BLaER1 (cell line): ENCODE measurements around the gene RCOR1.

ENCODE experiments used
- H3K27ac ChIP-seq: shearing (Covaris generic); formaldehyde crosslinking; 2 replicates; pipeline ENCODE4 v1.8.1; 2022
- H3K27me3 ChIP-seq: shearing (Covaris generic); formaldehyde crosslinking; 2 replicates; pipeline ENCODE4 v1.8.1; 2022
- H3K36me3 ChIP-seq: shearing (Covaris generic); formaldehyde crosslinking; 2 replicates; pipeline ENCODE4 v1.8.1; 2022
- H3K4me1 ChIP-seq: shearing (Covaris generic); formaldehyde crosslinking; 2 replicates; pipeline ENCODE4 v1.8.1; 2022
- H3K4me2 ChIP-seq: shearing (Covaris generic); formaldehyde crosslinking; 2 replicates; pipeline ENCODE4 v1.8.1; 2022
- H3K4me3 ChIP-seq: shearing (Covaris generic); formaldehyde crosslinking; 2 replicates; pipeline ENCODE4 v1.8.1; 2022
- H3K9ac ChIP-seq: shearing (Covaris generic); formaldehyde crosslinking; 2 replicates; pipeline ENCODE4 v1.8.1; 2022
- H3K9me3 ChIP-seq: shearing (Covaris generic); formaldehyde crosslinking; 2 replicates; pipeline ENCODE4 v1.8.1; 2022
- H4K20me1 ChIP-seq: shearing (Covaris generic); formaldehyde crosslinking; 2 replicates; pipeline ENCODE4 v1.8.1; 2022
- Cebpa-rat ChIP-seq: shearing (Covaris generic); IDR thresholded peaks from 2 replicates; pipeline ENCODE4 v1.8.1; 2022

RCOR1 gene

DNA sequence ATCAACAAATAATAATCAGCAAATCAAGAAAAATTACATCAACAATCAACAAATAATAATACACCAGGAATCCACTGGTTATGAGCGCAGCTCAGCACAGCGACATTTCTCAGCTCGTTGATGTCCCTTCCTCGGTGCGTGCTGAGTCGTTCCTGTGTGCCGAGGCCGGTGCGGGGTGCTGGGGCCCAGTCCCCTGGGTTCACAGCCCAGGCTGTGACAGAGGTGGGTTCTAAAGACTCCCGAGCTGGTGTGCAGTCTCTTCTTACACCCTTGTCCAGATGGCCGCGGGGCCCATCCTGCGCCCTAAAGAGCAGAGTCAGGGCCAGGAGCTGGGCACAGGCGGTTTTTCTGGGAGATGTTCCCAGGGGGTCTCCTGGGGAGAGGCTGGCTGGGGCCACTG, 157.9 kb downstream of the RCOR1 start:
- no peak for TF ChIP-seq Cebpa-rat
- Histone ChIP-seq H3K4me1 (peaks cover 28% of the 10 kb centered on the region), H4K20me1 (no peaks in the 10 kb centered on the region), H3K9me3 (no peaks in the 10 kb centered on the region), H3K4me2 (no peak overlapping the region), H3K4me3 (no peak overlapping the region), H3K27ac (no peak overlapping the region), H3K27me3 (no peaks in the 10 kb centered on the region), H3K9ac (no peak overlapping the region), H3K36me3 (peaks cover 23% of the 10 kb centered on the region)

DNA sequence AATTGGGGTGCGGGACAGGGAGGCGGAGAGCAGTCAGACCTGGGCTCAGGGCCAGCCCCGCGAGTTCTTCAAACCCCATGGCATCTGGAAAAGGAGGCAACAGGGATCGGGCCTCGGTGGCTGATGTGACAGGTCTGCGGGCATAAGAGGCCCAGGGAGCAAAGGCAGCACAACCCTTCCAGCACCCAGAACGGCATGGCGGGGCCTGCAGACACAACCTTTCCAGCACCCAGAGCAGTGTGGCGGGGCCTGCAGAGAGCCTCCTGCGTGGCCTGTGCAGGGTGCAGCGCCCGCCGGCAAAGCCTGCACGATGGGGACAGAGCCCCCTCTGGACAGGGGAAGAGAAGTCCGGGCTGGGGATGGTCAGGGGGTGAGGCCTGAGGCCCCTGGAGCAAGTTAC, 158.6 kb downstream of the RCOR1 start:
- no peaks in the 10 kb centered on the region for H4K20me1 ChIP-seq
- no peaks in the 10 kb centered on the region for H3K27me3 ChIP-seq
- no peak for TF ChIP-seq Cebpa-rat
- H3K9me3 ChIP-seq = no peaks in the 10 kb centered on the region
- no peak overlapping the region for H3K4me3 ChIP-seq
- H3K4me2 ChIP-seq = no peak overlapping the region
- peaks cover 31% of the 10 kb centered on the region for H3K4me1 ChIP-seq
- peaks cover 19% of the 10 kb centered on the region for H3K36me3 ChIP-seq
- H3K9ac ChIP-seq = no peak overlapping the region
- no peak overlapping the region for H3K27ac ChIP-seq

DNA sequence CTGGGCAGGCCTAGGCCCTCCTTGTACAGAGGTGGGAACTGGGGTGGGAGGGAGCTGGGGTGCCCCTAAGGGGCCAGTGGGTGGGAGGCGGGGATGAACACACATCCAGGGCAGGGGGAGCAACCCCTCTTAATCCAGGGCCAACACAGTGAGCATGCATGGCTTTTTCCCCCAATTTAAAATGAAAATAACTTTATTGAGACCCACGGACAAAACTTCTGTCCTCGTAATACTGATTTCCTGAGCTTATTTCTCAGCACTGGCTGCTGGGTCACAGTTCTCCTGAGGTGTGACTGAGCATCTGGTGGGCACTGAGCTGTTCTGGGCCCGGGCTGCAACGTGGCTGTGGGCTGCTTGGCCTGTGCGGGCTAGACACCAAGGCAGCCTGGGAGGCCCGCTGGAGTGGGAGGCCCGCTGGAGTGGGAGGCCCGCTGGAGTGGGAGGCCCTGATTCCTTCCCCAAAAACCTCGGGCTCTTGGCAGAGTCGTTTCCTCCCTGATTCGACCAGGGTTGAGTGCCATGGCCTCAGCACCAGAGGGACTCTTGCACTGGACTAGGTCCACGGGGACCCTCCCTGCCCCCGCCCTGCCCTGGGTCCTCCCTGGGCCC, 159.9 kb downstream of the RCOR1 start:
- Histone ChIP-seq H3K27me3 (no peaks in the 10 kb centered on the region), H4K20me1 (no peaks in the 10 kb centered on the region), H3K4me3 (no peak overlapping the region), H3K27ac (no peak overlapping the region), H3K36me3 (peaks cover 10% of the 10 kb centered on the region), H3K4me1 (peaks cover 31% of the 10 kb centered on the region), H3K9ac (no peak overlapping the region), H3K9me3 (no peaks in the 10 kb centered on the region), H3K4me2 (no peak overlapping the region)
- no peak for TF ChIP-seq Cebpa-rat

DNA sequence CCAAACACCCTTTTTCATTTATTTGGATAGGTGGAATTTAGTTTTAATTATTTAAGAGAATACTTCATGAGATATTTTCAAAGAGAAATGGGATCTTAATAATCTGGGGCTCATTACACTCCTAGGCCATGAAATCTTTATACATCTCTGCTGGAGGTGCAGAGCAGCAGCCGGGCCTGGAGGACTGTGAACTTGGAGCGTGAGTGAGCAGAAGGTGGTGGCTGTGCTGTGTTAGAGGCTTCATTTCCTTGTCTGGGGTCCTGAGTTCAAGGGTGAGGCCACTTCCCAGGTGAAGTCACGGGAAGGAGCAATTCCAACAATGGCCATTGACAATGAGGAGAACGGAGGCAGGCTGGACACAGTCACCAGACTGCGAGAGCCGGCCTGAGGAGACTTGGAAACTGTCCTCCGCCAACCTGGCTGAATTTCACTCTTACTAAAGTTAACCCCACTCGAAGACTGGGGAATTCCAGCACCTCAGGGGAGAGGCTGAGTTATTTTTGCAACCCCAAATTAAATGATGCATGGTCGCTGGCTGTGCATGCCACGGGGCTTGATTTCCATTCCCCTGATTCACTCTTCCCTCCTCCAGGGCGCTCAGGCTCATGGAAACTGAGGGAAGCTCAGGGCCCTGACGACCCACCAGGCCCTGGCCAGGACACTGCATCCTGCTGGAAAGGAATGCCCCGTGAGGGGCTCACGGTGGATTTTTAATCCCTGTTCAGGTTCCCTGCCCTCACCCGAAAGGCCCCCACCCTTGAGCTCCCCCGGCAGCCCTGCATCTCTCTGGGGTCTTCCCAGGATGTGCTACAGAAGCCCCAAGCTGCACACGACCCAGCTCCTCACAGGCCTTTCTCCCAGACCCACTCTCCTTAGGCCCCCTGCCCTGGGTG, 162.2 kb downstream of the RCOR1 start:
- peak overlapping the region; percentile 33 for H3K4me2 ChIP-seq
- H3K27ac ChIP-seq = no peak overlapping the region
- no peak for TF ChIP-seq Cebpa-rat
- no peaks in the 10 kb centered on the region for H3K27me3 ChIP-seq
- no peak overlapping the region for H3K9ac ChIP-seq
- H3K36me3 ChIP-seq = peaks cover 4% of the 10 kb centered on the region; the same call in 1 of the 2 replicates
- H4K20me1 ChIP-seq = no peaks in the 10 kb centered on the region
- H3K4me1 ChIP-seq = peaks cover 50% of the 10 kb centered on the region
- H3K4me3 ChIP-seq = no peak overlapping the region
- no peaks in the 10 kb centered on the region for H3K9me3 ChIP-seq

DNA sequence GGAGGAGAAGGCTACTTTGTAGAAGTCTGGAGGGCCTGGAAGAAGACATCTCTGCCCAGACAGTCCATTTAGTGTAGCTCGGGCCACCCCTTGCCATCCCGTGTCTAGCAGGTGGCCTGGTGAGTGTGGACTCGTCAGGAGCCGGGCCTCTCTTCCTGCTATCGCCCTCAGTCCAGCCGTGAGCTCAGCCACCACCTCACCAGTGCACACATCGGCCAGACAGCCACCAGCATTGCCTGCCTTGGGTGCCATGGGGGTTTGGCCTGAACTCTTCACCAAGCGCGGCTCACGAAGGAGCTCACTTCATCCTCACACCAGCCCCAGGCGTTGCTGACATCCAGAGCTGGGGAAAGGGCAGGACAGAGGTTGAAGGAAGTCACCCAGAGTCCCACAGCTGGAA, 165.2 kb downstream of the RCOR1 start:
- H4K20me1 ChIP-seq = no peaks in the 10 kb centered on the region
- no peaks in the 10 kb centered on the region for H3K36me3 ChIP-seq
- H3K27me3 ChIP-seq = no peaks in the 10 kb centered on the region
- peaks cover 37% of the 10 kb centered on the region for H3K4me1 ChIP-seq
- H3K9me3 ChIP-seq = no peaks in the 10 kb centered on the region
- no peak overlapping the region for H3K27ac ChIP-seq
- no peak overlapping the region for H3K9ac ChIP-seq
- H3K4me3 ChIP-seq = no peak overlapping the region
- no peak for TF ChIP-seq Cebpa-rat
- peak overlapping the region; percentile 25 for H3K4me2 ChIP-seq

DNA sequence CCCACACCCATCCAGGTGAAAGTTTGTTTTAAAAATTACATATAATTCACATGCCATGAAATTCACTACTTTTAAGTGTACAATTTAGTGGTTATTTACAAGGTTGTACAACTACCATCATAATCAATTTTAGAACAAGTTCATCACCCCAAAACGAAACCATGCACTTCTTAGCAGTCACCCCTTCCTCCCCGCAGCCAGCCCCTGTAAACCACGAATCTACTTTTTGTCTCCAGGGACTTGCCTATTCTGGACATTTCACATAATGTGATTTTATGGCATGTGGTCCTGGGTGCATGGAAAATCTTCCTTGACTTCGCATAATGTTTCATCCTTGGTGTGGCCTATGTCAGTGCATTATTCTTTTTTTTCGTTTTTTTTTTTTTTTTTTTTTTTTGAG, 165.6 kb downstream of the RCOR1 start:
- peaks cover 37% of the 10 kb centered on the region for H3K4me1 ChIP-seq
- H3K4me2 ChIP-seq = peak overlapping the region; percentile 25
- H4K20me1 ChIP-seq = no peaks in the 10 kb centered on the region
- H3K9me3 ChIP-seq = no peaks in the 10 kb centered on the region
- TF ChIP-seq Cebpa-rat = no peak
- H3K27ac ChIP-seq = no peak overlapping the region
- no peaks in the 10 kb centered on the region for H3K27me3 ChIP-seq
- no peaks in the 10 kb centered on the region for H3K36me3 ChIP-seq
- no peak overlapping the region for H3K4me3 ChIP-seq
- H3K9ac ChIP-seq = no peak overlapping the region

DNA sequence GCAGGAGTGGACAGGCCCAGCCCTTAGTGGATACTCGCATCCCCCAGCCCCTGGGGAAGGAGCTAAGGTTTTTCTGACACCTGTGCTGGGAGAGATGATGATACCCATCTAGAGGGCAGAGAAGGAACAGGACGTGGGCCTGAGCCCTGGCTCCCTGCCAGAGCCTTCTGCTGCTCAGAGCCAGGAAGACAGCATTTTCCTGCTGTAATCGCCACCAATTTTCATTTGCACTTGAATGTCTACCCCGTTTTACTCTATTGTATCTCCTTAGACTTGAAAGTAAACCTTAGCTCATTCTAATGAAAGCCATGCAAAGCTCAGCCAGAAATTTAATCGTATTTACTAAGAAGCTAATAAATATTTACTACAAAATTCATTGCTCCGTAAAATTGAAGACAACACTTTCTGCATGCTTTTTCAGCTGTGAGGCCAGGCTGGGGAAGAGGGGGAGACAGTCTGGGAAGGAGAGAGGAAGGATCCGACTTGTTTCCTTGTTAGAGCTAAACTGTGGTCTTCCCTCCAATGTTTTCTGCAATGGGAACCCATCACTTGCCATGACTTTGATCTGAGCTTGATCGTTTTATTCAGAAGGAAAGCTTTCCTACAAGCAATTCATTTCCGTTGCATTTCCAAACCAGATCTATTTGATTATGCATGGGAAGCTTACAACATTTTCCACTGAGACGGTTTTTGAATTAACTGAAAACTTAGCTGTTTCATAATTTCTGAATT, 167.2 kb downstream of the RCOR1 start:
- Histone ChIP-seq H3K4me2 (peak overlapping the region; percentile 36), H3K9ac (no peak overlapping the region), H3K4me3 (no peak overlapping the region), H3K27me3 (no peaks in the 10 kb centered on the region), H3K27ac (no peak overlapping the region), H3K36me3 (no peaks in the 10 kb centered on the region), H3K9me3 (no peaks in the 10 kb centered on the region), H3K4me1 (peaks cover 45% of the 10 kb centered on the region), H4K20me1 (no peaks in the 10 kb centered on the region)
- no peak for TF ChIP-seq Cebpa-rat

DNA sequence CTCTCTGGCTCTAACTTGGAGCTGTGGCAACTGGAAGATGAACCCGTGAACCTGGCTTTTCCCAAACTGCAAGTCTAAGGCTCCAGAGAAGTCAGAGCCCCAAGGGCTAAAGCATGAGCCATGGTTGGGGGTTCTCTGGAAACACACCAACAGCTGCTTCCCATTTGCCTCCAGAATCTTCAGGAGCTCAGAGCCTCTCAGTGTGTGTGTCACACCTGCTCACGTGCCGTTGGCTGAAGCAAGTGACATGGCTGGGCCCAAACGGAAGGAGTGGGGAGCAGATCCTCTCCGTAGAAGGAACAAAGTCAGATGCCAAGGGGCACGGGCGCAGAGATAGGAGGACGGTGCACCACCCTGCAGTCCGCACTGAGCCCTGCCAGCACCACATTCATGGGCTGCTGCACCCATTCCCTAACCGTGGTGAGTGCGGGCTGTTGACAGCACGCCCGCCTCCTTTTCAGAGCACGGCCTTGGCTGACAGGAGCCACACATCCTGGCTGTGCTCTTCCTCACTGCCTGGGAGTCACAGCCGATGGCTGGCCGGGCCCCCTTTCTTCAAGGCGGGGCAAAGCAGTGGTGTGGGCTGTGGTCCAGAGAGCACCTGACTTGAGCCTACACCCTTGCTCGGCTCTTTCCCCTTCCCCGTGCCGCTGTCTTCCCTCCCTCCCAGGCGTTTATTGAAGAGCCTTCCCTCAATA, 168.2 kb downstream of the RCOR1 start:
- H3K4me3 ChIP-seq = no peak overlapping the region
- H3K4me2 ChIP-seq = no peak overlapping the region
- H3K27me3 ChIP-seq = no peaks in the 10 kb centered on the region
- H3K4me1 ChIP-seq = peaks cover 37% of the 10 kb centered on the region
- TF ChIP-seq Cebpa-rat = no peak
- H3K36me3 ChIP-seq = no peaks in the 10 kb centered on the region
- no peaks in the 10 kb centered on the region for H4K20me1 ChIP-seq
- H3K9ac ChIP-seq = no peak overlapping the region
- H3K9me3 ChIP-seq = no peaks in the 10 kb centered on the region
- no peak overlapping the region for H3K27ac ChIP-seq

DNA sequence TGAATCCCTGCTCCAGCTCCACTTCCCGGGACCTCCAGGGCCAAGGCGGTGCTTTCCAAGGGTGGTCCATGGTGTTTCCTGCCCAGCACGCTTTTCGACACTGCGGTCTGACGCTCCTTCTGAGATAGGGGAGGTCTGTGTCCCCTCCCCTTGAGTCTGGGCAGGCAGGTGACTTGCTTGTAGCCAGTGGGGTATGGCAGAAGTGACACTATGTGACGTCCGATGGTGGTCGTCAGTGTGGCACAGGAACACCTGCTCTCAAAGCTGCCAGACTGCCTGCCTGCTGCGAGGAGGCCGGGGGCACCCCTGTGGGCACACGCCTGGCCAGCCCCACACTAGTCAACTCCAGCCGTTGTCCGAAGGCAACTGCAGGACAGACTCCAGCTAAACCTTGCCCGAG, 168.8 kb downstream of the RCOR1 start:
- TF ChIP-seq Cebpa-rat = no peak
- Histone ChIP-seq H3K4me2 (no peak overlapping the region), H4K20me1 (no peaks in the 10 kb centered on the region), H3K36me3 (no peaks in the 10 kb centered on the region), H3K4me1 (peaks cover 37% of the 10 kb centered on the region), H3K9me3 (no peaks in the 10 kb centered on the region), H3K27ac (no peak overlapping the region), H3K27me3 (no peaks in the 10 kb centered on the region), H3K4me3 (no peak overlapping the region), H3K9ac (no peak overlapping the region)
